Frontal cortex (tissue), 4 donors: ENCODE results near the gene SRP68. TPM values are rescaled to one million over a fixed set of nuclear protein-coding genes. Genes with fewer than 3 reads are reported as not detected.
A peak's percentile ranks its signal among the peaks of the same experiment; 100 is the strongest.

Experiments
- DNase-seq, 2 donors: peaks; one replicate each; pipeline ENCODE4 v3.0.0; 2012; ENCODE audit warnings: low spot score in 2 of 2
- FAIRE-seq: peaks from 2 replicates; lab custom pipeline; 2012; peaks lifted over from hg19 to GRCh38; lab: Jason Lieb, UNC
- small RNA-seq: library from RNA; depleted of rRNA; stranded (forward); fragments of <200 nt; gene quantifications from one replicate; pipeline ENCODE3, GENCODE V24; 2014
- total RNA-seq: library from RNA; depleted of rRNA; stranded (reverse); fragments of >200 nt; gene quantifications from one replicate; pipeline ENCODE4 v1.2.3, GENCODE V29; 2014
- donor health status: control.
- donor health status: control.
- donor health status: control.

Gene SRP68
- total RNA-seq, 1 donor from 2014 or later, result 16.7 TPM

DNA sequence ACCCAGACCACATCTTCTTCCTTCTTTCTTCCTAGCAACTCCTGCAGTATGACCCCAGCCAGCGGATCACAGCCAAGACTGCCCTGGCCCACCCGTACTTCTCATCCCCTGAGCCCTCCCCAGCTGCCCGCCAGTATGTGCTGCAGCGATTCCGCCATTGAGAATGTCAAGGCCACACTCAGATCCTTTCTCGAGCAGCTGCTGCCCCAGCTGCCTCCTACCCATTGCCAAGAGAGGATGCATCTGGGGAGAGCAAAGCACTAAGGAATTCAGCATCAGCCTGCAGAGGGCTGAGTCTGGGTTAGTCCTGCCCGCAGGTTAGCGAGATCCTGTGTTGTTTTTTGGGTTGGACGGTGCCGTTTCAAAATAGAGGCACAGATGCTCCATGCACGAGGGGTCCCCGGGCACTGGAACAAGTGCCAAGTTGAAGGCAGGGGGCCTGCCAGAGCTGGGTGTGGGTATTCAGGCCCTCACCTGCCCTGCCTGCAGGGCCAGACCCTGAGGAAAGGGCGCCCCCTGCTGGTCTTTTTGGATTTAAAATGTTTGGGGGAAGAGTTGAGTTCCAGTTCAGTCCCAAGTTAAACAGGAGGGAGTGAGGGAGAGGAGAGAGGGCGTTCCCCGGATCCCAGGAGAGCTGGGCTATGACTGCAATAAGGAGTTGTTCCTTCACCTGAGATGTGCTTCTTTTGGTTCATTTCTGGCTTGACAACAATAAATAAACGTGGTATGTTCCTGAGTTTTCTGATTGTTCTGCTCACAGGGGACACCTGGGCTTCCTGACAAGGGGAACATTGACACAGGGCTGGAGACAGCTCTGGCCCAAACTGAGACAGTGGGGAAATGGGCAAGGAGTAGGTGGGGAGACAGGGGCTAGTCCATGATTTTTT, 66.8 kb downstream of the SRP68 start:
- DNase-seq (peak; percentile 78 to 81), FAIRE-seq (no peak)

DNA sequence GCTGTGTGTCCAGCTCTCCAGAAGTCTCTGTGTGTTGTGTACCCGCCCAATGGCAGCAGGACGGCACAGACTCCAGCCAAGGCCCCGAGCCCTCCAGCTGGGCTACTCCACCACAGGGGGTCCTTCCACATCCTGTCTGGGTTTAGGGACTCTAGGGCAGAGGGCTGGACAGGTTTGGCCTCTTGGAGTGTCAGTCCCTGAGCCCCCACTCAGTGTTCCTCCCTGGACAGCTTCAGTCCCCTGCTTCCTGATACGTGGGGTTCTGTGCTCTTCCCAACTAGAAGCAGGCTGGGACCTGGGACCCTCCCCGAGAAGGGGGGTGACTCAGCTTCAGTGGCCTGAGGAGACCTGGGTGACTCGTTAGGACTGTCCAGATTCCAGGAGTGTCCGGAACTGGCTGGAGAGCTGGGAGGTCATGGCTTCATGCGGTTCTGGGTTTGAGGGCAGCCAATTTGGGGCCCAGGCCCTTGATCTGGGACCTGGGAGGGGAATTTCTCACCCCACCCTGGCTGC, 67.5 kb downstream of the SRP68 start:
- FAIRE-seq, result no peak

DNA sequence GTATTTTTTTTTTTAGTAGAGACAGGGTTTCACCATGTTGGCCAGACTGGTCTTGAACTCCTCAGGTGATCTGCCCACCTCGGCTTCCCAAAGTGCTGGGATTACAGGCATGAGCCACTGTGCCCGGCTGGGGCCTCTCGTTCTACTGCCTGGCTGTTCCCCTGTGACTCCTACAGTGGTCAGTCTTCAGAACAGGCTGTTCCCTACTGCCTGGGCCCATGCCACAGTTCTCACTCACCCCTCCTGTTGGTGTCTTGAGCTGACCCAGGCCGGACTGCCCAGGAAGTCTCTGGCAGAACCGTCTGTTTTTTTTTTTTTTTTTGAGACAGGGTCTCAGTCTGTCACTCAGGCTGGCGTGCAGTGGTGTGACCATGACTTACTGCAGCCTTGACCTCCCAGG, 68.4 kb downstream of the SRP68 start:
- no peak for FAIRE-seq

More for the DNA sequence above, 67.5 kb downstream of the SRP68 start:
- DNase-seq, result no peak

DNA sequence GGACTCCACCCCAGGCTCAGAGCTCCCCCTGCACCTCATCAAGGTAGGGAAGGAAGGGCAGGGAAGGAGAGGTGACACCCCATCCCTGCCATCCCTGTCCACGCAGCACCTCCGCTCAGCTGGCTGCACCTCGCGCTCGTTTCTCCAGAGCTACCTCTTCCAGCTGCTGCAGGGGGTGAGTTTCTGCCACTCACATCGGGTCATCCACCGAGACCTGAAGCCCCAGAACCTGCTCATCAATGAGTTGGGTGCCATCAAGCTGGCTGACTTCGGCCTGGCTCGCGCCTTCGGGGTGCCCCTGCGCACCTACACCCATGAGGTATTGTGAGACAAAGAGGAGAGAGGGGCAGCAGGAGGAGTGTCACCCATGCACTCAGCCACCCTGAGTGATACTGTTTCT, 70.2 kb downstream of the SRP68 start:
- FAIRE-seq (no peak), DNase-seq (no peak)

More for the DNA sequence above, 68.4 kb downstream of the SRP68 start:
- DNase-seq, result no peak

DNA sequence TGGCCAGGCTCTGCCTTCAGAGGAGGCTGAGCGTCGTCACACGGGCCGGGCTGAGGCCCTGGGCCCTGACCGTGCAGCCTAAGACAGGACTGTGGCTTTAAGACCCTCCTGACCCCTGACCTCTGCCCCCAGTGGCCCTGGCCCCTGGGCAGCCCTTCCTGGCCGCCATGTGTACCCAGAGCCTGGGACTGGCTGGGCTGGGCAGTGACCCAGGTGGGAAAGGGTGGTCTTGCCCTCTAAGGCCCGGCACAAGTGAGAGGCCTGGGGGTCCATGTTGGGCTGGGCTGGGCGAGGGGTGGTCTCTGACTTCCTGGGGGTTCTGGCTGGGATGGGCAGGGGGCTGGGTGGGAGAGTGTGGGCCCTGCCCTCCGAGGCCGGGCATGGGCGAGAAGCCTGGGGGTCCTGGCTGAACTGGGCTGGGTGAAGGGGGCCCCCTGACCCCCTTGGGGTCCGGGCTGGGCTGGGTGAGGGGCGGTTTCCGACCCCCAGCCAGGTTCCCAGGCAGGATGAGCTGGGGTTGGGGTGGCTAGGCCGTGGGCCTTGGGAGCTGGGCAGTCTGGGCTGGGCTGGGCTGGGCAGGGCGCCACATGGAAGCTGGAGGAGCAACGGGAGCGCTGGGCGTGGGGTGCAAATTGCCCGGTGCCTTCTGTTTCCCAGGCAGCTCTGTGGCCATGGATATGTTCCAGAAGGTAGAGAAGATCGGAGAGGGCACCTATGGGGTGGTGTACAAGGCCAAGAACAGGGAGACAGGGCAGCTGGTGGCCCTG, 71.4 kb downstream of the SRP68 start, which contains the start of gene CDK3:
TSS of gene CDK3 (plus strand) at position 101 of the 767 bp plus-strand sequence. CDS start at position 672, 571 bp downstream.
- DNase-seq (peak in 1 of 2 donors; percentile 16), FAIRE-seq (no peak)

DNA sequence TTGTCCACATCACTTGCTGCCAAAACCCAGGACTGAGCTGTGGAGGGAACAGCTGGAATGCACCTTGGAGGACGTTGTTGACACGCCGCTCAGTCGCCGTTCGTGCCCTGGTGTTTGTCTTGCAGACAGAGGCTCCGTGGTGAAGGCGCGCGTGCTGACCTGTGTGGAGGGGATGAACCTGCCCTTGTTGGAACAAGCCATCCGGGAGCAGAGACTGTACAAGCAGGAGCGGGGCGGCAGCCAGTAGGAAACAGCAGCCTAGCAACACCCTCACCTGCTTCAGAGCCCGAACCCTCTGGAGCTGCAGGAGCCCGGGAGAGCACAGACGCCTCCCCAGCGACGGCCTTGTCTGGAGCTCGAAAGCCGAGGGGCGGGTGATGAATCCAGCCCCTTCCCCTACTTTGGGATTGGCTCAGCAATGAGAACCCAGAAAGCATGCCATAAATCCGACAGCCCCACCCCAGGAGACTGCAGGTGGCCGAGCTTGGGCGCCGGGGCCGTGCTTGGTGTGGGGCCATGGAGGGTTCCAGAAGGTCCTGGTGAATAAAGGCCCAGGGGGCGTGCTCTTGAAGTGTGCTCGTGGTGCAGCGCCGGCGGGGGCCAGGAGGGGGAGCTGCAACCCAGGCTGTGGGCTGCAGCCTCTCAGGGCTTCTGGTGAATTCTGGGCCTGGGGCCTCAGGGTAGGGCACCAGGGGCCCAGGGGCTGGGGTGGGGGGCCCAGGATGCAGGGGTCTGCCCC, 72.1 kb downstream of the SRP68 start:
- DNase-seq, result peak in 1 of 2 donors; percentile 75
- no peak for FAIRE-seq

DNA sequence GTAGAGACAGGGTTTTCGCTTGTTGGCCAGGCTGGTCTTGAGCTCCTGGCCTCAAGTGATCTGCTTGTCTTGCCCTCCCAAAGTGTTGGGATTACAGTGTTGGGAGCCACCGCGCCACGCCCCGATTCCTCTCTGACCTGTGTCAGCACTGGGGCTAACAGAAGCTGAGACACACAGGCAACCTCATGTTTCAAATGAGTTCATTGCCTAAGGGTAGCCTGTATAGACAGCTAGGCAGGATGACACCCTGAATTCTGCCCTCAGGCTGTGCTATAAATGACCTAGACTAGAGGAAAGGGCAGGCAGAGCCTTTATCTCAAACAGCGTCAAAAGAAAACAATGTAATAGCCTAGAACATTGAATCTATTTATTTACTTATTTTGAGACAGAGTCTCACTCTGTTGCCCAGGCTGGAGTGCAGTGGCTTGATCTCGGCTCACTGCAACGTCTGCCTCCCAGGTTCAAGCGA, 74.0 kb downstream of the SRP68 start:
- FAIRE-seq, result no peak
- DNase-seq, result no peak

DNA sequence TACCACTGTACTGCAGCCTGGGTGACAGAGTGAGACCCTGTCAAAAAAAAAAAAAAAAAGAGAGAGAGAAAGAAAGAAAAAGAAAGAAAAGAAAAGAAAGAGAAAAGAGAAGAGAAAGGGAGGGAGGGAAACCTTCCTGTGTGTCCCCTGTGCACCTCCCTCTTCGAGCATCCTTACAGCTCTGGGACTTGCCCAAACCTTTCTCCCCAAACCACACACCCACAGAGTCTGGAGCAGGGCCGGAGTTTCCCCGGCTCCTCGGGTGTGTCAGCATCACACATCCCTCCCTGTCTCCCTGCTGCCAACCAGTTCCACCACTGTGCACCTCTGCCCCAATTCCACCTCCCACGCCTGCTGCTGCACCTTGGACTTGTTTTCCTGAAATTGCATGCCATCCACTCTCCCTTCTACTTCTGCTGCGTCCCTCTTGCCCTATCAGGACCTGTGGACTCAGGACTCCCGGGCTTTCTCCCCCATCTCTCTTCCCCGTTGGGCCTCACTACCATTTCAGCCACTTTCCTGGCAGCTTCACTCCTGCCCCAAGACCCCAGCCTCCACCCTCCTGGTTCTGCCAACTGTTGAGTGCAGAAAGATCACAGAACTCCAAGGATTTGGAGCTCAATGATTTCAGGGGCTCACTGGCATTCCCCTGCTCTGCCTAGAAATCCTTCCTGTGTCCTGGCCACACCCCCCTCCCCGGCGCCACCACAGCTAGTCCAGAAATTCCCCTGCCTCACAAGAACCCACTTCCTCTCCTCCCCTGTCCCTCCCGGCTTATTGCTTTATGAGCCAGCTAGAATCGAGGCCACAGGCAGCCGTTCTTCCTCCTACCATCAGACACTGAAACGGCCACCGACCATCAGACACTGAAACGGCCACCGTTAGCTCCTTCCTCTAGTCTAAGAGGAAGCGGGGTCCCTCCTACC, 75.4 kb downstream of the SRP68 start:
- DNase-seq, result no peak
- no peak for FAIRE-seq

DNA sequence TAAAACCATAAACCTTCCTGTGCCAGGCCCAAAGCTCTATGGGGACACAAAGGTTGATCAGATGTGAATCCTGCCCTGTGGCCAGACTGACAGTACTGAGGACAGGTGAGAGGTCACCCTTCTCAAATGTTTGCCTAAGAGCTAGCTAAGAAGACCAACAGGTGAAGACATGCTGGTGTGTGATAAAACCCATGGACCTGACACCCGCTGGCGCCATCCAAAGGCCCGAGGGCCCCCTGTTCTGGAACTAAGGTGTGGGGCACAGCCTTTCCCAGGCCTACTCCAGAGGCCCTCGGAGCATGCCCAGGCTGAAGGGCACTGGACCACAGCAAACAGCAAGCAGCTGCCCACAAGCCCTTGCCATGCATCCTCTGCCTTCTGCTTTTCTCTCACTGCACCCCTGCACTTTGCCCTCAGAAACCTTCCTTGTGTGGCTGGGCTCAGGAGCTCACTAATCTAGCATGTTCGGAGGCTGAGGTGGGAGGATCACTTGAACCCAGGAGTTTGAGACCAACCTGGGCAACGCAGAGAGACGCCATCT, 76.9 kb downstream of the SRP68 start:
- FAIRE-seq (no peak), DNase-seq (no peak)

DNA sequence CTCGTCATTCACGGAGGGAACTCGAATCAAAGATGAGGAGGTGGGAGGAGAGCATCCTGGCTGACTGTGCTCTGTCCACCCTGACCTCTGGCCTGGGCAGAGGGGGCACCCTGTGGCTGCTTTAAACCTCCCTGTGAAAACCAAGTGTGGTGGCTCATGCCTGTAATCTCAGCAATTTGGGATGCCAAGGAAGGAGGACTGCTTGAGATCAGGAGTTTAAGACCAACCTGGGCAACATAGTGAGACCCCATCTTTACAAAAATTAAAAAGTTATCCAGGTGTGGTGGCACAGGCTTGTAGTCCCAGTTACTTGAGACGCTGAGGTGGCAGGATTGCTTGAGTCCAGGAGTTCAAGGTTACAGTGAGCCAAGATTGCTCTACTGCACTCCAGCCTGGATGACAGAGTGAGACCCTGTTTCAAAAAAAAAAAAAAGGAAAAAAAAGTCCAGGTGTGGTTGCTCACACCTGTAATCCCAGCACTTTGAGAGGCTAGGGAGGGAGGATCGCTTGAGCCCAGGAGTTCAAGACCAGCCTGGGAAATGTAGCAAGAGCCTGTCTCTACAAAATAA, 77.4 kb downstream of the SRP68 start:
- DNase-seq (no peak), FAIRE-seq (no peak)

DNA sequence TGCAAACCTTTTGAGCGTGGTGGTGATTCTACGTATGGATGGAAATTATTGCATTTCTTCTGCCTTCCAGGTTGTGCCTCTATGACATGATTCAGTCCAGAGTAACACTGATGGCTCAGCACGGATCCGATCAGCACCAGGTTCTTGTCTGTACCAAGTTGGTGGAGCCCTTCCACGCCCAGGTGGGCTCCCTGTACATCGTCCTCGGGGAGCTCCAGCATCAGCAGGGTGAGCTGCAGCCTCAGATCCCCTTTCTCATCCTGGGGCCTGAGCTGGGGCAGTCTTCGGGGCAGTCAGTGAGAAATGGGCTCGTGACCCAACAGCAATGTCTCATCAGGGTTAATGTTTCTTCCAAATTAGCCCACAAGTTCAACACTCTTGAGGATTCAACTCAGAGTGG, 80.9 kb downstream of the SRP68 start:
- DNase-seq, result no peak
- FAIRE-seq, result no peak

Small RNA genes lying within 50 kb of the gene (small RNA-seq; reads per million reads assigned to genes)
- 0.53 reads per million, percentile 42 among the genes with 10 or more reads in this experiment for gene MIR6868

Other genes starting within 250 kb of the SRP68 start
- 0.41 TPM for gene UNC13D, start 228.1 kb downstream of the SRP68 start, total RNA-seq
- gene WBP2, start 217.2 kb downstream of the SRP68 start, total RNA-seq, result 22.0 TPM
- gene TRIM47, start 193.9 kb downstream of the SRP68 start, total RNA-seq, result 13.9 TPM
- gene TRIM65, start 175.6 kb downstream of the SRP68 start, total RNA-seq, result 11.8 TPM
- 32.2 TPM for gene MRPL38, start 167.6 kb downstream of the SRP68 start, total RNA-seq
- 11.4 TPM for gene FBF1, start 131.5 kb downstream of the SRP68 start, total RNA-seq
- 98.2 TPM for gene ACOX1, start 93.4 kb downstream of the SRP68 start, total RNA-seq
- gene TEN1, start 93.3 kb downstream of the SRP68 start, total RNA-seq, result 4.9 TPM
- gene CDK3, start 71.7 kb downstream of the SRP68 start, total RNA-seq, result 0.41 TPM
- not detected for gene EVPL, start 45.2 kb downstream of the SRP68 start, total RNA-seq
- not detected for gene GALR2, start 2.3 kb upstream of the SRP68 start, total RNA-seq
- not detected for gene ZACN, start 6.7 kb upstream of the SRP68 start, total RNA-seq
- gene EXOC7, start 31.3 kb upstream of the SRP68 start, total RNA-seq, result 112 TPM
- gene FOXJ1, start 68.7 kb upstream of the SRP68 start, total RNA-seq, result 0.82 TPM
- gene RNF157, start 168.0 kb upstream of the SRP68 start, total RNA-seq, result 18.3 TPM
- gene UBALD2, start 192.8 kb upstream of the SRP68 start, total RNA-seq, result 3.3 TPM
- gene QRICH2, start 235.8 kb upstream of the SRP68 start, total RNA-seq, result 6.9 TPM